ENCODE measurements around the gene PLIN1. TPM values are rescaled to one million over a fixed set of nuclear protein-coding genes. Genes with fewer than 3 reads are reported as not detected.

The PLIN1 gene
- total RNA-seq, 1 experiment from 2014 or later: not detected

- Histone ChIP-seq H3K4me1 (no peaks in the 10 kb centered on the region), H3K36me3 (no peaks in the 10 kb centered on the region), H3K4me3 (no peak overlapping the region), H3K27ac (no peak overlapping the region), H3K9me3 (replicated peaks) (no peaks in the 10 kb centered on the region), H3K27me3 (no peaks in the 10 kb centered on the region)
- no peak for DNase-seq
Observed at GRCh38 chr15:89685995-89686394, 6.8 kb upstream of the PLIN1 start.

GRCh38 chr15:89681146-89681545 lies 2.0 kb upstream of the PLIN1 start:
- Histone ChIP-seq H3K27ac (no peak overlapping the region), H3K9me3 (replicated peaks) (no peaks in the 10 kb centered on the region), H3K4me1 (no peaks in the 10 kb centered on the region), H3K27me3 (no peaks in the 10 kb centered on the region), H3K4me3 (no peak overlapping the region), H3K36me3 (no peaks in the 10 kb centered on the region)
- DNase-seq: no peak

GRCh38 chr15:89680282-89680873 lies 1.2 kb upstream of the PLIN1 start:
- H3K9me3 ChIP-seq (replicated peaks): no peaks in the 10 kb centered on the region
- no peak for DNase-seq

GRCh38 chr15:89677381-89677780 lies 1.8 kb downstream of the PLIN1 start:
- no peak overlapping the region for H3K4me3 ChIP-seq
- DNase-seq: no peak
- no peaks in the 10 kb centered on the region for H3K36me3 ChIP-seq
- no peaks in the 10 kb centered on the region for H3K27me3 ChIP-seq
- no peak overlapping the region for H3K27ac ChIP-seq
- H3K9me3 ChIP-seq (replicated peaks): no peaks in the 10 kb centered on the region
- H3K4me1 ChIP-seq: no peaks in the 10 kb centered on the region

More at GRCh38 chr15:89680282-89680873, 1.2 kb upstream of the PLIN1 start:
- H3K36me3 ChIP-seq: no peaks in the 10 kb centered on the region
- H3K4me1 ChIP-seq: no peaks in the 10 kb centered on the region
- no peak overlapping the region for H3K4me3 ChIP-seq
- no peak overlapping the region for H3K27ac ChIP-seq
- H3K27me3 ChIP-seq: no peaks in the 10 kb centered on the region

- 0 out of 2 replicates have a peak, but pooled peaks cover 3% of the 10 kb centered on the region for H3K27me3 ChIP-seq
- no peak overlapping the region for H3K4me3 ChIP-seq
- H3K36me3 ChIP-seq: no peaks in the 10 kb centered on the region
- no peak overlapping the region for H3K27ac ChIP-seq
- no peaks in the 10 kb centered on the region for H3K9me3 ChIP-seq (replicated peaks)
- DNase-seq: no peak
- no peaks in the 10 kb centered on the region for H3K4me1 ChIP-seq
Observed at GRCh38 chr15:89675606-89676005, 3.6 kb downstream of the PLIN1 start.

- no peak for DNase-seq
- Histone ChIP-seq H3K36me3 (no peaks in the 10 kb centered on the region), H3K4me3 (no peak overlapping the region), H3K27ac (no peak overlapping the region), H3K9me3 (replicated peaks) (no peaks in the 10 kb centered on the region), H3K27me3 (0 out of 2 replicates have a peak, but pooled peaks cover 3% of the 10 kb centered on the region), H3K4me1 (no peaks in the 10 kb centered on the region)
Observed at GRCh38 chr15:89674526-89674925, 4.6 kb downstream of the PLIN1 start.

GRCh38 chr15:89673165-89673512 lies 6.0 kb downstream of the PLIN1 start:
- Histone ChIP-seq H3K9me3 (replicated peaks) (no peaks in the 10 kb centered on the region), H3K27me3 (0 out of 2 replicates have a peak, but pooled peaks cover 3% of the 10 kb centered on the region), H3K27ac (no peak overlapping the region), H3K4me1 (no peaks in the 10 kb centered on the region), H3K36me3 (no peaks in the 10 kb centered on the region), H3K4me3 (no peak overlapping the region)
- peak; percentile 35 to 63 for DNase-seq

GRCh38 chr15:89672221-89673164 lies 6.7 kb downstream of the PLIN1 start:
- 0 out of 2 replicates have a peak, but pooled peaks cover 3% of the 10 kb centered on the region for H3K27me3 ChIP-seq
- no peak for DNase-seq
- no peaks in the 10 kb centered on the region for H3K4me1 ChIP-seq
- H3K9me3 ChIP-seq (replicated peaks): no peaks in the 10 kb centered on the region
- H3K4me3 ChIP-seq: no peak overlapping the region
- no peak overlapping the region for H3K27ac ChIP-seq
- no peaks in the 10 kb centered on the region for H3K36me3 ChIP-seq

- no peak for DNase-seq
- Histone ChIP-seq H3K9me3 (replicated peaks) (no peaks in the 10 kb centered on the region), H3K27ac (no peak overlapping the region)
Observed at GRCh38 chr15:89671687-89672086, 7.5 kb downstream of the PLIN1 start.

GRCh38 chr15:89670971-89671560 lies 8.1 kb downstream of the PLIN1 start:
- Histone ChIP-seq H3K36me3 (no peaks in the 10 kb centered on the region), H3K27me3 (0 out of 2 replicates have a peak, but pooled peaks cover 3% of the 10 kb centered on the region), H3K4me1 (no peaks in the 10 kb centered on the region), H3K27ac (no peak overlapping the region), H3K4me3 (no peak overlapping the region), H3K9me3 (replicated peaks) (no peaks in the 10 kb centered on the region)
- no peak for DNase-seq

More at GRCh38 chr15:89671687-89672086, 7.5 kb downstream of the PLIN1 start:
- Histone ChIP-seq H3K4me1 (no peaks in the 10 kb centered on the region), H3K27me3 (0 out of 2 replicates have a peak, but pooled peaks cover 3% of the 10 kb centered on the region), H3K36me3 (no peaks in the 10 kb centered on the region), H3K4me3 (no peak overlapping the region)

GRCh38 chr15:89669941-89670340 lies 9.2 kb downstream of the PLIN1 start:
- no peaks in the 10 kb centered on the region for H3K9me3 ChIP-seq (replicated peaks)
- H3K36me3 ChIP-seq: no peaks in the 10 kb centered on the region
- DNase-seq: no peak
- no peak overlapping the region for H3K4me3 ChIP-seq
- no peak overlapping the region for H3K27ac ChIP-seq
- 0 out of 2 replicates have a peak, but pooled peaks cover 4% of the 10 kb centered on the region for H3K27me3 ChIP-seq
- no peaks in the 10 kb centered on the region for H3K4me1 ChIP-seq

GRCh38 chr15:89669309-89669865 lies 9.8 kb downstream of the PLIN1 start:
- H3K4me3 ChIP-seq: no peak overlapping the region
- 0 out of 2 replicates have a peak, but pooled peaks cover 7% of the 10 kb centered on the region for H3K27me3 ChIP-seq
- H3K36me3 ChIP-seq: no peaks in the 10 kb centered on the region
- no peaks in the 10 kb centered on the region for H3K9me3 ChIP-seq (replicated peaks)
- no peaks in the 10 kb centered on the region for H3K4me1 ChIP-seq
- H3K27ac ChIP-seq: no peak overlapping the region
- no peak for DNase-seq

- H3K4me3 ChIP-seq: no peak overlapping the region
- no peaks in the 10 kb centered on the region for H3K4me1 ChIP-seq
- H3K9me3 ChIP-seq (replicated peaks): no peaks in the 10 kb centered on the region
- 0 out of 2 replicates have a peak, but pooled peaks cover 7% of the 10 kb centered on the region for H3K27me3 ChIP-seq
- no peaks in the 10 kb centered on the region for H3K36me3 ChIP-seq
- no peak overlapping the region for H3K27ac ChIP-seq
- no peak for DNase-seq
Observed at GRCh38 chr15:89668171-89668570, 11.0 kb downstream of the PLIN1 start.

GRCh38 chr15:89667706-89667960 lies 11.5 kb downstream of the PLIN1 start:
- Histone ChIP-seq H3K9me3 (replicated peaks) (no peaks in the 10 kb centered on the region), H3K4me1 (peaks cover 2% of the 10 kb centered on the region; the same call in 1 of the 2 replicates), H3K27ac (no peak overlapping the region)

More at GRCh38 chr15:89667706-89667960, 11.5 kb downstream of the PLIN1 start:
- no peak for DNase-seq
- 0 out of 2 replicates have a peak, but pooled peaks cover 7% of the 10 kb centered on the region for H3K27me3 ChIP-seq
- H3K4me3 ChIP-seq: no peak overlapping the region
- H3K36me3 ChIP-seq: no peaks in the 10 kb centered on the region

Measured in SJCRH30 (cell line).